ENCODE results near the gene DECR2. TPM values are rescaled to one million over a fixed set of nuclear protein-coding genes. Genes with fewer than 3 reads are reported as not detected.

DECR2 gene
- total and polyA plus RNA-seq, 9 of the 15 experiments (the other 6 are each of a cell fraction or from before 2014, with no cell fraction given), result 1.0 to 31.9 (median 10.3) TPM

GRCh38 chr16:401468-402348 is at the start of gene DECR2 (continued):
- TF ChIP-seq CTBP1 (IDR thresholded peaks at IDR 0.05; ENCODE audit: borderline replicate concordance) (peak; percentile 51), RBM22 (IDR thresholded peaks at IDR 0.05; ENCODE audit: low read depth, low read length, poor library complexity, severe bottlenecking) (no peak), NELFE (IDR thresholded peaks at IDR 0.05; ENCODE audit: insufficient read depth, insufficient read length) (no peak), MIER1 (IDR thresholded peaks at IDR 0.05; ENCODE audit: low read depth) (no peak), ZNF518B (CRISPR knock-in tag; IDR thresholded peaks at IDR 0.05) (no peak), NFIC (IDR thresholded peaks at IDR 0.05) (peak; percentile 87), ATF4 (CRISPR knock-in tag; IDR thresholded peaks at IDR 0.05) (no peak), BCOR (IDR thresholded peaks at IDR 0.05) (peak; percentile 78), YY1 (IDR thresholded peaks at IDR 0.05; ENCODE audit: borderline replicate concordance in 1 of 3, control insufficient read depth in 1 of 3, extremely low read depth in 1 of 3, insufficient read depth in 3 of 3, insufficient read length in 1 of 3, insufficient replicate concordance in 2 of 3, low read depth in 1 of 3, low read length in 2 of 3) (peak in 2 of 3 experiments; percentile 58 to 62), POLR2G (IDR thresholded peaks at IDR 0.05; ENCODE audit: low read depth, low read length) (peak; percentile 92), ZNF280A (IDR thresholded peaks at IDR 0.05; ENCODE audit: low read depth, partially characterized antibody) (no peak), ZNF707 (CRISPR knock-in tag; conservative IDR thresholded peaks at IDR 0.05) (no peak), ARID3B (CRISPR knock-in tag; IDR thresholded peaks at IDR 0.05; ENCODE audit: borderline replicate concordance) (0 out of 2 replicates have a peak, but pooled peaks have one; percentile 34), KAT7 (CRISPR knock-in tag; IDR thresholded peaks at IDR 0.05; ENCODE audit: borderline replicate concordance) (no peak; the same call in 1 of the 2 replicates), ETV6 (IDR thresholded peaks at IDR 0.05; ENCODE audit: borderline replicate concordance in 1 of 2, low read depth in 2 of 2, low read length in 1 of 2) (no peak), ETV6 (CRISPR knock-in tag; IDR thresholded peaks at IDR 0.05; ENCODE audit: borderline replicate concordance) (no peak), SPI1 (IDR thresholded peaks at IDR 0.05; ENCODE audit: borderline replicate concordance, low read depth, low read length) (no peak), KLF10 (CRISPR knock-in tag; IDR thresholded peaks at IDR 0.05) (no peak)

All from K562 (cell line).